SH-SY5Y (cell line): ENCODE data around the gene MBD3L4.

Source experiments
- GATA2 ChIP-seq: IDR thresholded peaks from 2 replicates; pipeline ENCODE4 v1.6.1; 2011; ENCODE audit warnings: mild to moderate bottlenecking, low read depth, low read length
- GATA3 ChIP-seq: IDR thresholded peaks from 2 replicates; pipeline ENCODE4 v1.6.1; 2011; ENCODE audit warnings: low read depth, mild to moderate bottlenecking, low read length, moderate library complexity

- TF ChIP-seq GATA3, result no peak
- no peak for TF ChIP-seq GATA2
Measured at GRCh38 chr19:6988257-6988656, 51.7 kb downstream of the MBD3L4 start.
